ENCODE measurements around the gene ERCC6.

The ERCC6 gene

GRCh38 chr10:49508249-49508648, 30.7 kb downstream of the ERCC6 start:
- no peak overlapping the region for H3K4me3 ChIP-seq (ENCODE audit: control insufficient read depth, low read depth, low read length)
- no peak for TF ChIP-seq CTCF (IDR thresholded peaks at IDR 0.05; ENCODE audit: control insufficient read depth, insufficient read depth, low read depth, low read length, missing control alignments)
- no peak for DNase-seq (ENCODE audit: low read depth)

- no peak for TF ChIP-seq CTCF (IDR thresholded peaks at IDR 0.05; ENCODE audit: control insufficient read depth, insufficient read depth, low read depth, low read length, missing control alignments)
- no peak overlapping the region for H3K4me3 ChIP-seq (ENCODE audit: control insufficient read depth, low read depth, low read length)
- DNase-seq (ENCODE audit: low read depth): no peak
These were observed 33.3 kb downstream of the ERCC6 start for GRCh38 chr10:49505589-49505988.

GRCh38 chr10:49505076-49505475, 33.8 kb downstream of the ERCC6 start:
- no peak for TF ChIP-seq CTCF (IDR thresholded peaks at IDR 0.05; ENCODE audit: control insufficient read depth, insufficient read depth, low read depth, low read length, missing control alignments)
- no peak overlapping the region for H3K4me3 ChIP-seq (ENCODE audit: control insufficient read depth, low read depth, low read length)
- no peak for DNase-seq (ENCODE audit: low read depth)

- no peak for TF ChIP-seq CTCF (IDR thresholded peaks at IDR 0.05; ENCODE audit: control insufficient read depth, insufficient read depth, low read depth, low read length, missing control alignments)
- no peak overlapping the region for H3K4me3 ChIP-seq (ENCODE audit: control insufficient read depth, low read depth, low read length)
These were observed 34.4 kb downstream of the ERCC6 start for GRCh38 chr10:49504528-49504927.

GRCh38 chr10:49502358-49502757, 36.6 kb downstream of the ERCC6 start:
- no peak overlapping the region for H3K4me3 ChIP-seq (ENCODE audit: control insufficient read depth, low read depth, low read length)
- DNase-seq (ENCODE audit: low read depth): no peak
- TF ChIP-seq CTCF (IDR thresholded peaks at IDR 0.05; ENCODE audit: control insufficient read depth, insufficient read depth, low read depth, low read length, missing control alignments): no peak

More at GRCh38 chr10:49504528-49504927, 34.4 kb downstream of the ERCC6 start:
- DNase-seq (ENCODE audit: low read depth): no peak

GRCh38 chr10:49500412-49500811, 38.5 kb downstream of the ERCC6 start:
- no peak for TF ChIP-seq CTCF (IDR thresholded peaks at IDR 0.05; ENCODE audit: control insufficient read depth, insufficient read depth, low read depth, low read length, missing control alignments)
- no peak overlapping the region for H3K4me3 ChIP-seq (ENCODE audit: control insufficient read depth, low read depth, low read length)
- DNase-seq (ENCODE audit: low read depth): no peak

GRCh38 chr10:49499305-49499851, 39.5 kb downstream of the ERCC6 start:
- DNase-seq (ENCODE audit: low read depth): no peak
- TF ChIP-seq CTCF (IDR thresholded peaks at IDR 0.05; ENCODE audit: control insufficient read depth, insufficient read depth, low read depth, low read length, missing control alignments): no peak
- no peak overlapping the region for H3K4me3 ChIP-seq (ENCODE audit: control insufficient read depth, low read depth, low read length)
